ACHN (cell line): Measurements from ENCODE around the gene CPSF4.
"Not testable (repeated sequence)": the region's sequence is repeated elsewhere in the genome, so short reads cannot be mapped to it uniquely, and the experiment has no call there.

Source experiments
- DNase-seq: peaks from one replicate; pipeline ENCODE4 v3.0.0-alpha.2; 2015
- in situ Hi-C: cut with HindIII; loops from 2 replicates; pipeline ENCODE4 v1.10.0; 2017; ENCODE audit warnings: low sequenced_read_pairs, low pct_ligation_motif_present, low pct_unique_long_range_greater_than_20kb

CPSF4 gene

DNA sequence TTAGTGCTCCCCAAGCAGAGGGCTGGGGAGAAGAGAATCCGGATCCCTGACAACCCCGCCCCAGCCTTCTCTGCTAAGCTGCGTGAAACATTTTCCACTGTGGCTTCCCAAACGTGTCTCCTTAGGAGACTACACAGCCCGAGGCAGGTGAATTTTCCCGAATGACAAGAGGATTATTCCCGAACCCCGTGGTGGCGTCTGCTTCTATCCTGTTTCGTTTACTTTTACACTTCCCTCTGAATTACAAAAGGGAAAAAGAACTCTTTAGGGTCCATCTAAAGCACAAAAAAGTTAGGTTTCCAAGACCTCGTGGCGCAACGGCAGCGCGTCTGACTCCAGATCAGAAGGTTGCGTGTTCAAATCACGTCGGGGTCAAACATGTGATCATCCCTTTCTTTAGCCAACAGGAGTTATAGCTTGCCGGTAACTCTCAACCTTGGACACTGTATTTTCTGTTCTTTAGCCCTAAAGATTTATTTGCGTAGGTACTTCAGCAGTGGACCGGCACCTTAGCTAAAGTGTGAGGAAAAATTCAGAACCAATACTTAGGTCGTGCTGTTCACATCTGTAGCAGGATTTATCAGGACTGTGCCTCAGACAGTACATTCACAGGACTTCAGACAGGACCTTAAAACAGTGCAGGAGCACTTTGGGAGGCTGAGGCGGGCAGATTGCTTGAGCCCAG, 30.8 kb downstream of the CPSF4 start:
- DNase-seq, result no peak
- in situ Hi-C loops, result no loop called here

DNA sequence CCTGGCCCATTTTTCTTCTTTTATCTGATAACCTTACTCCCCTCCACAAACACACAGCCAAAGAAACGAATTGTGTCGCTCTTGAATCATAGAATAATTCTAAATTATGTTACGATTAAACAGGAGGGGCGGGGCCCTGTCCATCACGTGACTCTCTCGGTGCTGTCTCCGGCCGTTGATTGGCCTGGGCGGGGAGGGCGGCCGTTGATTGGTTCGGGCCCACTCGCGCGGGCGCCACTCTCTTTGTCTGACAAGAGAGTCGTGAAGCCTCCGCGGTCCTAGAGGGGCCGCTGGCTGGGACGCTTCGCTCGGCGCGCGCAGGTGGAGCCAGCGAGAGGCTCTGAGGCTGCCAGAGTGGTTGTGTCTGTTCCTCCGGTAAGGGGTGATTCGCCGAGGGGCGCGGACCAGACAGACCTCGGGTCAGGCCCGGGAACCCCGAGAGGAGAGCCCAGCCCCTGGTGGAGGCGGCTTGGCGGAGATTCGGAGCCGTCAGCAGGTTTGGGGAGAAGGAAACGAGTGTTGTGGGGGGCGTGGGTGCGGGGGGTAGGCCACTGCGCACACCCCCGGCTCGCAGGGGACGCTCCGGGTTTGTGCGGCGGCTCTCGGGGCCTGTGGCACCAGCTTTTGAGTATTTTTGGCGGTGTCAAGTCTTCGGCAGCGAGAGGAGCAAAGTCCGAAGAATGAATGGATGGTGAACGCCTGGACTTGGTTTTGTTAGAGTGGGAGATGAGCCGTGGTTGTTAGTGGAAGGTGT, 34.0 kb downstream of the CPSF4 start, which contains the start of gene ZNF789:
ZNF789 (plus strand) TSS at position 330 of the 754 bp plus-strand sequence. CDS start 3,567 bp downstream, outside the sequence.
- DNase-seq, result peak; percentile 99
- in situ Hi-C loops, result no loop called here

DNA sequence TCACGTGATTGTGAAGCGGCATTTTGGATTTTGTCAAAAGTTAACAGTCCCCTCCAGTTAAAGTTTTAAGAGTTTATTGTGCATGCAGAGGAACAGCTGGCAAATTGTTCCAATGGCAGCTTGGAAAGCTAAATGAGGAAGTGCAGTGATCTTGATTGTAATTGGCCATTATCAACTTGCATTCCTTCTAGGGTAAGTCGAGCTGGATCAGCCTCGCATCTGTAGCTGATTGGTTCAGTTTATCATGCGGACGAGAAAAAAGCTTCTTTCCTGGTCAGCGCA, 34.5 kb downstream of the CPSF4 start:
- in situ Hi-C loops, result no loop called here

DNA sequence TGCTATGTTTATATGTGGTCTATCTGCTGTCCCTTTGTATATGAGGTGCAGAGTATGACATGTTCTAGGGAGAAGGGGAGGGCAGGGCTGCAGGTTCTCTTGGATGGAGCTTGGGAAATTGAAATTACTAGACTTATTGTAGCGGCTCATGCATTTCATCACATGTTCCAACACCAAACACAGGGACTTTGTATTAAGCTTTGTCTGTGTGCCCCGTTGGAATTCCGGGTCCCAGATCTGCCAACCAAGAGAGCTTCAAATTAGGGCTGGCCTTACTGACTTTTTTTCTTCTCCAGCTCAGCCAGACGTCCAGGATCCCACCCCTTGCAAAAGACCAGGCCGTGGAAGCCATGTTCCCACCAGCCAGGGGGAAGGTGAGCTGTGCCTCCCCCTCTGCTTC, 37.4 kb downstream of the CPSF4 start:
- in situ Hi-C loops, result no loop called here
- no peak for DNase-seq

More for the DNA sequence above, 34.5 kb downstream of the CPSF4 start:
- peak; percentile 76 for DNase-seq

DNA sequence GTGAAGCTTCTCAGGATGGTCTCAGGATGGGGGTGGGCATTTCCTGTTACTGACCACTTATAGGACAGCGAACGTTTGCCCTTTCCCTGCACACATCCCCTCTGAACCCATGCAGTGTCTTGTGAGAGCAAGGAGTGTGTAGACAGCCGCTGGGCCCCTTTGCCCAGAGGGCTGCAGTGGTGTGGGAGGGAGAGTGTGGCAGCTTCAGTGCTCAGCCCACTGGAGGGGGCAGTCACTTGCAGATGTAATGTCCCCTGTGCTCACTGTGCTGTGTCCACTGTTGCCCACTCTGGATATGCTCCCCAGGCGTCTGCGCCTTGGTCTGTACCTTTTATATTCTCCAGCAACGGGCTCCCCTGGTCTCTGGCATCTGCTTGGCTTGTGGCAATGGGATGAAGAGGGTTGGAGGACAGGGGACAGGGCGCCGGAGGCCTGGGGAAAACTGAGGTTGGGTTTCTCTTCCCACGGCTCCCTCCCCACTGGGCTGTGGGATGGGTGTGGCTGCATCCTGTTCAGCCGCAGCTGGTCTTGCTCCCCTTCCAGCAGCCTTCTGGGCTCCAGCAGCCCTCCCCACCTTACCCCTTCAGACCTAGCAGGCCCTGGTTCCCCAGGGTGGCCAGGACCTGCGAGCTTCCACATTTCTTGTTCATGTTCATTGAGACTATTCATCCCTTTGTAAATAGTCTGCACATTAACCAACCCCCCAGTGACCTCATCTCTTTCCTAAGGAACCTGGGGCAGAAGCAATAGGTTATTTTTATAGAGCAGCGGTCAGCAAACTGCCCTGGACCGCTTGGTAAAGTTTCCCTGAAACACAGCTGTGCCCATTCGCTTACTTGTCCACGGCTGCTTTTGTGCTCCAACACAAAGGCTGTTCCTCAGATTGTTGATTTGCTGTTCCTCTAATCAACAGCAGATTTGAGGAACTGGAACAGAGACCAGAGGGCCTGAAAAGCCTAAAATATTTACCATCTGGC, 40.0 kb downstream of the CPSF4 start:
- DNase-seq, result no peak
- in situ Hi-C loops, result no loop called here

DNA sequence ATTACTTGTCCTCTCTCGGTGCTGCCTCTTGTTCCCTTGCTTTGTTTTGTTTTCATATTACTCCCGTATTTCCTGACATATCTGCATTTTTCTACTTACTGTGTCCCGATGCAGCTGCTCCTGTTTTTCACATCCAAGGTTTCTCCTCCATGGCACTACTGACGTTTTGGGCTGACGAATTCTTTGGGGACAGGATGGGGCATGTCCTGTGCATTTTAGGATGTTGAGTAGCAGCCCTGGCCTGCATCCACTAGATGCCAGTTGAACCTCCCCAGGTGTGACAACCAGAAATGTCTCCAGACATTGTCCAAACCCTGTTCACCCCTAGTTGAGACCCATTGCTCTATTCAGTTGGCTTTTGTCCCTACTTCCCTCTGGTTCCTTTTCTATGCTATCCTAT, 46.4 kb downstream of the CPSF4 start:
- no peak for DNase-seq
- in situ Hi-C loops, result no loop called here

DNA sequence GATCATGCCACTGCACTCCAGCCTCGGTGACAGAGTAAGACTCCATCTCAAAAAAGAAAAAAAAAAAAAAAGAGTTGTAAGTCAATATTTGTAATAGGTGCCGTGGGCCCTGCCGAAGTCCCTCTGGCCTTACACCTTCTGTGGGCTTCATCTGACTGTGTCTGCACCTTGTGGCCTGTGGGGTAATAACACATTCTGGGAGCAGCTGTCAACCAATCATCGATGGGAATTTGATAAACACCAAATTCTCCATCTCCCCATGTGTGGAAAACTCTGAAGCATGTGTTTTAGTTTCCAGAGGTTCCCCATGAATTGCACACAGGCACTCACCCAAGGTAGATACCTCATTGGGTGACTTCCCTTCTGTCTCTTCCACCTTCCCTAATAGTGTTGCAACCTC, 50.5 kb downstream of the CPSF4 start:
- DNase-seq, result no peak
- in situ Hi-C loops, result no loop called here

DNA sequence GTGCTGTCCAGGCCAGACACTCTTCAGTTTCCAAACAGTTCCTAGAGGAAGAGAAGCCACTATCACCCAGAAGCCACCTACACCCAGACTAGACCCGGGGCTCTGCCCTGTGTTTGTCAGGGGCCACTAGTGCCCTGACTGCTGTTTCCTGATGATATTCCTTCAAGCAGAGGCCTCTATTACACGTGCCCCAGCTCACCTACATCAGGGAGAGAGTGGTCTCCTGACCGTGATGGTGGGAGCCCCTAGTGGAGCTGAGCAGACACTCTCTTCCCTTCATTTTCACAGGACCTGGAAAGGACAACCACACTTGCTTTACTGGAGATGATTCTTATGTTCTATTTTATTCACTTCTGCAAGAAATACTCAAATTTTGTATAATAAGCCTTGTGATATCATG, 52.1 kb downstream of the CPSF4 start:
- DNase-seq, result no peak
- in situ Hi-C loops, result no loop called here

DNA sequence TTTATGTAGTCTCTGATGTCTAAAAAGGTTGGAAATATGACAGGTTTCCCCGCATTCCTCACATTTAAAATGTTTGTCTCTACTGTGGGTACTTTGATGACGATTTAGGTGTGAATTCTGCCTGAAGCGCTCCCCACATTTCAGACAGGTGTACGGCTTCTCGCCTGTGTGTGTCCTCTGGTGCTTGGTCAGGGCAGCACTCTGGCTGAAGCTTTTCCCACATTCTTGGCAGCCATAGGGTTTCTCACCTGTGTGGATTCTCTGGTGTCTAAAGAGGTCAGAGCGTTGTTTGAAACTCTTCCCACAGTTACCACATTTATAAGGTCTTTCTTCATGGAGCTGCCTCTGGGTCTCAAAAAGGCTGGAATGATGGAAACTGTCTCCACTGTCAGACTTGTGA, 55.1 kb downstream of the CPSF4 start:
- in situ Hi-C loops, result no loop called here
- DNase-seq, result peak; percentile 48

DNA sequence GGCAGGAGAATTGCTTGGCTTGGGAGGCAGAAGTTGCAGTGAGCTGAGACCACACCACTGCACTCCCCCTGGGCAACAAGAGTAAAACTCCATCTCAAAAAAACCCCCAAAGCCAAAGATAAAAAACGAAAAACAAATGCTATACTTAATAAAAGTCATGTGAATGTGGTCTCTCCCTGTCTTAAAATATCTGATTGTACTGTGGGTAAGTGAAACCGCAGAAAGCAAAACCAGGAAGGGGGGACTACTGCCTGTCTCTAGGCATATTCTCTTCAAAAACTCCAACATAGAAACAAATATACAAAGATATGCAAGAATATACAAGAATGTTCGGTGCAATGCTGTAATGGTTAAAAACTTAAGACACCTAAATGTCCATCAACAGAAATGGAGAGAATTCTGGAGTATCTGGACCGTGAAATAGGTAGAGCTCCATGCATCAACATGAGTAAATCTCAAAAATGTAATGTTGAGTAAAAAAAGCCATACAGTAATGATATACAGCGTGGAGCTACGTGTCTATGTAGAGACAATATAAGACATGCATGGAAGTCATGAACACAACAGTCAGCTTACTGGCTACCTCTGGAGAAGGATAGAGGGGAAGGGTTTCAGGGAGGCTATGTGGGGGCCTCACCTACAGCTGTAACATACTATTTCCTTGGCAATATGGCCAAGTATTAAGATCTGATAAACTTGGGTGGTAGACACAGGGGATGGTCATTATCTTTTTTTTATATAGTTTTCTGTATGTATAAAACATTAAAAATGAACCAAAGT, 59.2 kb downstream of the CPSF4 start:
- DNase-seq, result no peak
- in situ Hi-C loops, result no loop called here

DNA sequence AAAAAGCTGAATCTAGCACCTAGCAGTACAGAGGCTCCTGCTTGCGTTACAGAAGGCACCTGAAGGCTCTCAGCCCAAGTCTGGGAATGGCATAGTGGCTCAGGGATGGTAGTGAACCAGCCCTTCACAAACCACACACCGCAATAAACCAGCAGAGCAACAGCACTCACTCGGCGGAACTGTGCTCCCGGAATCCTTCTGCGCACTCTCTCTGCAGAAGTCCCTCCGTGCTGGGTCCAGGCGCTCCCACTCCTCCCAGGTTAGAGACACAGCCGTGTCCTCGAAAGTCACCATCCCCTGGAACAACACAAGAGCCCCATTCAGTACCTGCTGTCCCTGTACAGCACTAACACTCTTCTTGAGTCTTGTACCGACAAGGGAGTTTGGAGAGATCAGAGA, 59.8 kb downstream of the CPSF4 start:
- DNase-seq, result no peak
- in situ Hi-C loops, result no loop called here

DNA sequence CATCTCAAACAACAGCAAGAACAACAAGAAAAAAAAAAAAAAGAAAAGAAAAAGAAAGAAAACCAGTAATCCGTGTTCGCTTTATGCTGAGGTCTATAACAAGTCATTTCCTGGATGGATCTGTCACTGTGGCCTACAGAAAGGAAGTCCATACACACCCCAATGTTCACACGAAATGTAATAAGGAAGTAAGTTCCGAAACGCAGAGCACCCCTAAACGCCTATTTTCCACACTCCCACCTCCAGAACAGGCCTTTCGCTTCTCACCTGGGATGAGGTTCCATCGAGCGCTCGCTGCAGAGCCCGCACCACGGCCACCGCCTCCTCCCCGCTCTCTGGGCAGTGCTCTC, 60.6 kb downstream of the CPSF4 start:
- peak; percentile 35 for DNase-seq
- in situ Hi-C loops, result no loop called here

DNA sequence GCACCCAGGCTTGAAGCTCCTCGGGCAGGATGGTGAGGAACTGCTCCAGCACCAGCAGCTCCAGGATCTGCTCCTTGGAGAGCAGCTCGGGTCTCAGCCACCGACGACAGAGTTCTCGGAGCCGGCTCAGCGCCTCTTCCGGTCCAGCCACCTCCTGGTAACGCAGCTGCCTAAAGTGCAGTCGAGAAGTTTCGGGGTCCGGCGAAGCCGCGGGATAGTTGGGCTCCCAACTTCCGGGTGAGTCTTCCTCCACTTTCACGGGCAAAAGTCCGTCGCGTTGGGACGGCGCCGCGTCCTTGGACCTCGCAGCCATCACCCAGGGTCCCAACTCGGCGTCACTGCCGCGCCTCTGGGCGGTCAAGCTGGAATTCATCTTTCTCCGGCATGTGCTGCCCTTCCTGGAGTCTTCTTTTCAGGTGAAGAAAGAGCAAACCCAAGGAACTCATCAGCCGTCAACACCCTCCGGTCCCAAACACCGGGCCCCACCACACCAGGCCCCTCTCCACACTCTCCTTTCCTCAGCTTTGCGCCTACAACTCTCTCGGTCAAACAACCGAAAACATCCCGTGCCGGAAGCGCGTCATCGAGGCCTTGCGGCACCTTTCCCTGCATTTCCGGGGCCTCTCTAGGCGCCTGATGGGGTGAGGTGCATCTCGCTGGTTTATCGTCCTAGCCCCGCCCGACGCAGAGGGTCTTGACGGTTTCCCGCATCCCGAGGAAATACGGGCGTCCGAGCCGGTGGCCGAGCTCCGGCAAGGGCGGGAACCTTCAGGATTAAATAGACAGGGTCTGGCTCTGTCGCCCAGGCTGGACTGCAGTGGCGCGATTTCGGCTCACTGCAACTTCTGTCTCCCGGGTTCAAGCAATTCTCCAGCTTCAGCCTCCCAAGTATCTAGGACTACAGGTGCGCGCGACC, 61.2 kb downstream of the CPSF4 start, which contains the start of gene ZNF394:
ZNF394 (minus strand) TSS at position 561 of the 916 bp plus-strand sequence; CDS start at position 373, 188 bp downstream.
- peak; percentile 98 for DNase-seq
- in situ Hi-C loops, result no loop called here

DNA sequence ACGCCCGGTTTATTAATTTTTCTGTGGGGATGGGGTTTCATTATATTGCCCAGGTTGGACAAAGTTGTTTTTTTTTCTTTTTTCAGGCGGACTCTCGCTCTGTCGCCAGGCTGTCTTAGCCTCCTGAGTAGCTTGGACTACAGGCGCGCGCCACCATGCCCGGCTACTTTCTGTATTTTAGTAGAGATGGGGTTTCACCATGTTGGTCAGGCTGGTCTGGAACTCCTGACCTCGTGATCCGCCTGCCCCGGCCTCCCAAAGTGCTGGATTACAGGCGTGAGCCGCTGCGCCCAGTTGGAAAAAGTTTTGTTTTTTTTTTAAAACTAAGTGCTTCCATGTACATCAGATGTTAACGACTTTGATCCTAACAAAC, 61.9 kb downstream of the CPSF4 start:
- in situ Hi-C loops, result no loop called here
- no peak for DNase-seq

DNA sequence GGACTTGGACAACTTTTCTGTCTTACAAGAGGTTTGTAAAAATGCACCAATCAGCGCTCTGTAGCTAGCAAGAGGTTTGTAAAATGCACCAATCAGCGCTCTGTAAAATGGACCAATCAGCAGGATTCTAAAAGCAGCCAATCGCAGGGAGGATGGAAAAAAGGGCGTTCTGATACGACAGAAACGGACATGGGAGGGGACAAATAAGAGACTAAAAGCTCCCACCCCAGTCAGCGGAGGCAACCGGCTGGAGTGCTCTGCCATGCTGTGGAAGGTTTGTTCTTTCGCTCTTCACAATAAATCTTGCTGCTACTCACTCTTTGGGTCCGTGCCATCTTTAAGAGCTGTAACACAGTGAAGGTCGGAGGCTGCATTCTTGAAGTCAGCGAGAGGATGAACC, 62.5 kb downstream of the CPSF4 start:
- in situ Hi-C loops, DNase-seq: not testable (repeated sequence)

DNA sequence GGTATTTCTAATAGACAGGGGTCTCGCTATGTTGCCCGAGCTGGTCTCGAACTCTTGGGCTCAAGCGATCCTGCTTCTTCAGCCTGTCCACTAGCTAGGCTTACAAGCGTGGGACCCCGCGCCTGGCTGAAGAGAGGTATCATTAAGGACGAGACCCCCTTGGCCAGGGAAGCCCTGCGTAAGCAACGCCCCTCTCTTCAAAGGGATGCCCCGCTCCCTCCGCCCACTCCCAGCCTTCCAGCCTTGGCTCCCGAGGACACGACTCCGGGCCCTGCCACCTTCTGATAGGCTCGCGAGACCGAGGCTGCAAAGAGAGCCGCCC, 65.5 kb downstream of the CPSF4 start:
- in situ Hi-C loops, result no loop called here
- peak; percentile 99 for DNase-seq

DNA sequence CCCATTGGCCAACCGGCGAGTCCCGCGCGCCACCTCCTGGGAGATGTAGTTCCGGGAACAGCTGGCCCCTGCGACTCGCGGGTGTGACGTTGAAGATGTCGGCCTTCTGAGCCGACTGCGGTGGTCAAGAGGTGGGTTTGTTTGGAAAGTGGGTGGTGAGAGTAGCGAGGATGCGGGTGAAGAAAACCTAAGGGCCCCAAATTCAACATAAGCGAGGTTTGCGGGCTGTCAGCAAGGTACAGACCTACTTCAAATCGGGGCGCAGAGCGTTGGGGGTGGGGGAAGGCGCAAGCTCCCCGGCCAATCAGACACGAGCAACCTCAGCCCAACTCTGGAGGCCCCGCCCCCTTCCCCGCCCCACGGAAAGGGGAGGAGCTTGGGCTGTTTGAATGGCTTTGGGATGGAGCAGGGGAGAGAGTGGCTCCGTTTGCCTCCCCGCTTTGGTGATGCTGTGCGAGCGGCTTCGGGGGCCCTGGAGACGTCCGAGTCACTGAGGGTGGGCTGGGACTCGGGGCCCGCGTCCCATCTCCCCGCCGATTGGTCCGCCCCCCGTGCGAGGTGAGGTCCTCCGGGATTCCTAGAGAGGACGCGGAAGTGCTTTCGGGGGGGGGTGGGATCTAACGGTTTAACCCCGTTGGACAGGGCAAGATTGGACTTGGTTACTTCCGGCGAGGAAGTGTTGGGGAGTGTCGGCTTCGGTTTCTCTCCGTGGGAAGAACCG, 66.0 kb downstream of the CPSF4 start, which contains the start of gene ZKSCAN5:
ZKSCAN5 (plus strand) TSS at position 60 of the 721 bp plus-strand sequence. CDS start 1,383 bp downstream, outside the sequence.
- in situ Hi-C loops, result no loop called here
- DNase-seq, result peak; percentile 99
